ENCODE data around the gene RYR3.

- TF ChIP-seq, protein P1, sequence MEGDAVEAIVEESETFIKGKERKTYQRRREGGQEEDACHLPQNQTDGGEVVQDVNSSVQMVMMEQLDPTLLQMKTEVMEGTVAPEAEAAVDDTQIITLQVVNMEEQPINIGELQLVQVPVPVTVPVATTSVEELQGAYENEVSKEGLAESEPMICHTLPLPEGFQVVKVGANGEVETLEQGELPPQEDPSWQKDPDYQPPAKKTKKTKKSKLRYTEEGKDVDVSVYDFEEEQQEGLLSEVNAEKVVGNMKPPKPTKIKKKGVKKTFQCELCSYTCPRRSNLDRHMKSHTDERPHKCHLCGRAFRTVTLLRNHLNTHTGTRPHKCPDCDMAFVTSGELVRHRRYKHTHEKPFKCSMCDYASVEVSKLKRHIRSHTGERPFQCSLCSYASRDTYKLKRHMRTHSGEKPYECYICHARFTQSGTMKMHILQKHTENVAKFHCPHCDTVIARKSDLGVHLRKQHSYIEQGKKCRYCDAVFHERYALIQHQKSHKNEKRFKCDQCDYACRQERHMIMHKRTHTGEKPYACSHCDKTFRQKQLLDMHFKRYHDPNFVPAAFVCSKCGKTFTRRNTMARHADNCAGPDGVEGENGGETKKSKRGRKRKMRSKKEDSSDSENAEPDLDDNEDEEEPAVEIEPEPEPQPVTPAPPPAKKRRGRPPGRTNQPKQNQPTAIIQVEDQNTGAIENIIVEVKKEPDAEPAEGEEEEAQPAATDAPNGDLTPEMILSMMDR (IDR thresholded peaks at IDR 0.05; ENCODE audit: insufficient read depth, low read depth, low read length): no peak
- no peak for TF ChIP-seq EZH2 (IDR thresholded peaks at IDR 0.05; ENCODE audit: insufficient read depth, low read length)
Measured at GRCh38 chr15:33524274-33524673, 213.5 kb downstream of the RYR3 start.

Measured in astrocyte (in vitro differentiated cells and primary cell).